GM12865 (cell line): ENCODE measurements around the gene RNF103.

ENCODE experiments used
- DNase-seq: peaks from one replicate; pipeline ENCODE4 v3.0.0; 2010; ENCODE audit warnings: low read depth
- H3K4me3 ChIP-seq: 2 replicates; pipeline ENCODE4 v1.5.1; 2011; ENCODE audit warnings: mild to moderate bottlenecking, low read depth, low read length, control low read depth
- CTCF ChIP-seq: IDR thresholded peaks from 2 replicates; pipeline ENCODE4 v1.5.1; 2011; ENCODE audit warnings: low read length, control low read depth, low read depth, inconsistent platforms; ENCODE audit not compliant: insufficient read depth; ENCODE audit errors: missing control alignments

The RNF103 gene

DNA sequence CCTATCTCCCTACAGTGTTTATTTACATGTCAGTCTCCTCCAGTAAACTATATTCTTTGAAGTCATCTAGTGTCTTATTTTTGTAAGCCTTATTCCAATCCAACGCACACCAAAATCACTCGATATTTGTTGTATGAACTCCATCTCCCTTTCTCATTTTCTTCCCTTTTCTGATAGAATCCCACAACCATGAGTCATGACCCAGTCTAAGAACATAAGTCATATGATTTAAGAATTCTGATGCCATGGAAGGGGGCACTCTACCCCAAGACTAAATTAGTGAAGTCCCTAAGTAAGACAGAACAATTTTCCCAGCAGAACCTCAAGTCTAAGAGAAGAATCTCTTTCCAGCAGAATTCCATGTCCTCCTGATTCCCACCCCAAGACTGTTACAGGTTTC lies 65.8 kb downstream of the RNF103 start:
- no peak for DNase-seq
- TF ChIP-seq CTCF, result no peak
- no peak overlapping the region for H3K4me3 ChIP-seq

DNA sequence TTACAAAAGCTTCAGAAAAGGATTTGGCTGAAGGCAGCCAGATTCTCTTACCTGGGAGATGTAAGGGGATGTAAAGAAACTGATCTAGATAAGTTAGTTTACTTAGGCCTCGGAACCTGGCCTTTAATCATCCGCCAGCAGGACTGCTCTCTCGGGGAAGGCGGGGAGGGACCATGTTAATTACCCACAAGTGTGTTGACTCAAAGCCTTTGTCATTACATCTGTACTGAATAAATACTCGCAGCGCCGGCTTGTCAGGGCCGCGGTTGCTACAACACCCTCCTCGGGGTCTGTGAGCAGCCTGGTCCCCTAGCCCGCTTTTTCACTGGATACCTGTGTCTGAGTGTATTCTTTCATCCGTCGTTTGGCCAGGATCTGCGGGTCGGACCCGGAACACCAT lies 67.2 kb downstream of the RNF103 start:
- DNase-seq, result no peak
- TF ChIP-seq CTCF, result no peak
- no peak overlapping the region for H3K4me3 ChIP-seq
